OCI-LY3 (cell line): ENCODE results near the gene ARID1B.

Experiments
- CTCF ChIP-seq: fragments of 200-600, 300-600 bp; sonication (generic); IDR thresholded peaks from 2 replicates; pipeline ENCODE4 v1.5.1; 2014; ENCODE audit warnings: antibody characterized with exemption, low read length, low read depth
- EZH2phosphoT487 ChIP-seq: fragments of 200-600 bp; shearing (Covaris generic); IDR thresholded peaks from 2 replicates; pipeline ENCODE4 v1.6.1; 2018; ENCODE audit warnings: antibody characterized with exemption, mixed run types, low read depth

DNA sequence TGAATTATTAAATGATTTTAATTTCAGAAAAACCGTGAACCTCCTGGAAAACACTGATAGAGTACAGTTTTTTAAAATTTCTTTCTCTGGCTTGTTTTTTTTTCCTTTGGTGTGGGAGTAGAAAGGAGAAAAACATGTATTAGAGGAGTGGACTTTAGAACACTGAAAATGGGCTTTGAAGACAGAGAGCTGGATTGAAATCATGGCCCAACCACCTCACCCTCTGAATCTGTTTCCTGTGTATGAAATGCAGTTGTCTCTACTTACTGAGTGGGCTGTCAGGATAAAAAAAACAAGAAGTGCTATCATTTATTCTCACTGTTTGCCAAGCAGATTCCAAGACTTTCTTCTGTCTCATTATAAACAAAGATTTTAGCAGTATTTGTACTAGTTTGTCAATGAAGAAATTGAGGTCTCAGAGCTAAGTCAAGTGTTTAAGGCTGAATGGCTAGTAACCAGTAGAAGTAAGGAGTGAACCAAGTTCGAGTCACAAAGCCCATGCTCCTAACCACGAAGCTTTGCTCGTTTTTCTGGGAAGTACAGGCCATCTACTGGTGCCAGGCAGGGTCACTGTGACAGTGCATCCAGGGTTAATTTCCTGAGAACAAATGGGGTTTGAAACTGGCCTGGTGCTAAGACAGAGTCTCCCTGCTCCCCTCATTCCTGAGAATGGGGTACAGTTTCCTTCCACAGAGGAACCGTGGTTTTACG, 289.8 kb downstream of the ARID1B start:
- TF ChIP-seq CTCF (no peak; the same call in 1 of the 2 replicates), EZH2phosphoT487 (no peak)
